Measurements from ENCODE around the gene TRERF1.

The TRERF1 gene

DNA sequence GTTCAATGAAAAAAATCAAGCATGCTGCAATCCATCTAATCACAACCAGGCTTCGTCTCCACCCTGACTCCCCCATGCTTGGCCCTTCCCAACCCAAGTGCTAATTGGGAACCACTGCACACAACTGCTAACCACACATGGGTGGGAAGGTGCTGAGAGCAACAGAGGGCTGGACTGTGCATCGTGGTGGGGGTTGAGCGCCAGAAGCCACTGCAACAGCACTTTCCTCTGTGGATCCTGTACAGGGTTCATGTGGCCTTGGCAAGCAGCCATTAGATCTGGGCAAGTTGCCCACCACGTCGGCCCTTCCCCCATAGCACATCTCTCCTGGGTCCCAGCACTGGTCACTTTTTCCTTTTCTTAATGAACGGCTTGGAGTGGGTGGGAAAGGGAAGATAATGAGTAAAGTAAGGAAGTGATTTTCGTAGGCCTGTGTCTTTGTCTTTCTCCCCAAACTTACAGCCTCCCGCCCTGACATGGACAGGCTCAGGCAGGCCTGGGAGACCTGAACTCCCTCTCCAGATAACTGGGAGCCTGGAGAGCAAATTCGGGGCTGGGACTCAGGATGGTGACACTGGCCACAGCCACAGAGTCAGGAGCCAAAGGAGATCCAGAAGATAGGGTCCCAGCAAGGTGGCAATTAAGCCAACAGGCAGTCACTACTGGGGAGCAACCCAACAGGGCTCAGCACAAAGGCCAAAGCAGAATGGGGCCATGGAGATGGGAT is 199.7 kb downstream of the TRERF1 start:
- TF ChIP-seq, protein P1, sequence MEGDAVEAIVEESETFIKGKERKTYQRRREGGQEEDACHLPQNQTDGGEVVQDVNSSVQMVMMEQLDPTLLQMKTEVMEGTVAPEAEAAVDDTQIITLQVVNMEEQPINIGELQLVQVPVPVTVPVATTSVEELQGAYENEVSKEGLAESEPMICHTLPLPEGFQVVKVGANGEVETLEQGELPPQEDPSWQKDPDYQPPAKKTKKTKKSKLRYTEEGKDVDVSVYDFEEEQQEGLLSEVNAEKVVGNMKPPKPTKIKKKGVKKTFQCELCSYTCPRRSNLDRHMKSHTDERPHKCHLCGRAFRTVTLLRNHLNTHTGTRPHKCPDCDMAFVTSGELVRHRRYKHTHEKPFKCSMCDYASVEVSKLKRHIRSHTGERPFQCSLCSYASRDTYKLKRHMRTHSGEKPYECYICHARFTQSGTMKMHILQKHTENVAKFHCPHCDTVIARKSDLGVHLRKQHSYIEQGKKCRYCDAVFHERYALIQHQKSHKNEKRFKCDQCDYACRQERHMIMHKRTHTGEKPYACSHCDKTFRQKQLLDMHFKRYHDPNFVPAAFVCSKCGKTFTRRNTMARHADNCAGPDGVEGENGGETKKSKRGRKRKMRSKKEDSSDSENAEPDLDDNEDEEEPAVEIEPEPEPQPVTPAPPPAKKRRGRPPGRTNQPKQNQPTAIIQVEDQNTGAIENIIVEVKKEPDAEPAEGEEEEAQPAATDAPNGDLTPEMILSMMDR (IDR thresholded peaks at IDR 0.05) = no peak

DNA sequence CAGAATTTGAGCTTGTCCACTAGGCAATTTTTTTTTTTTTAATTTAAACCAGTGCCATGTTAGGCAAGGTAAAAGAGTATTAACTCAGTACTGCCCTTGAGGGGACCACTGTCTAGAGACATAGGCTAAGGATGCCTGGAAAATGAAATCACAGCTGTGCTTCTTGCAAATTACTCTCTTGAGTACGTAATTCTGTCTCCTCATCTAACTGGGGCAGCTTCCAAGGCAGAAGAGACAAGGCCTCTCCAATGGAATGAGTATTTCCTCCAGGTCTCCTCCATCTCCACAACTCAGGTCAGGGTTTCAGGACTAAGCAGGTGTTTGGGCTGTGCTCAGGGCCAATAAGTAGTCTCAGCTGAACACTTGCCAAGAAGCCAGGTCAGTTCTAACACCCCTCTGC is 200.2 kb downstream of the TRERF1 start:
- TF ChIP-seq, protein P1 (IDR thresholded peaks at IDR 0.05) = no peak

DNA sequence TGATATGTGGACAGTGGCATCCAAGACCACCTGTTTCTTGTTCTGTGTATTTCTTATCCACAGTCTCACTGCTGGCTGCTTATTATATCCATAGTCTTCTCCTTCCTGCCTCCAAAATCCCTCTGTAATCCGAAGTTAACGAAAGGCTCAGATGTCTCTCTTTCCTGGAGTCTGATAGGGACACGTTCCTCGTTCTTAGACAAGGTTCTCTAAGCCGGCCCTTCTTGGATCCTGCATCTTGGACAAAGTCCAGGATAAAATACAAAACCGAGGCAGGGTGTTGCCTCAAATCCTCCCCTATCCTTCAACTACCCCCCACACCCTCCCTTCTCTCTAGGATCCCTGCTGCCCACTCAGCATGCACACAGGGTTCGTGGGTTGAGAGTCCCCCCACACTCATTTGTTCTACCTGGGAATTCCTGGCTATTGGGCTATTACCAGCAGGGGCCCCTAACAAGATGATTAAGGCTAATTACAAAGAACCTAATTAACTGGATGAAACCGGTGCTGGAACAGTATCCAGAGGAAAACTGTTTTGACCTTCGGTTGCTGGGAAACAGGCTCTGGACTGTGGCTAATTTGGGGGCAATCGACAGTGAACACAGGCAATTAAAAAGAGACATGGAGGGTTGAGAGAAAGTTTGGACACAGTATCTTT is 201.3 kb downstream of the TRERF1 start:
- TF ChIP-seq, protein P1 (IDR thresholded peaks at IDR 0.05) = no peak

DNA sequence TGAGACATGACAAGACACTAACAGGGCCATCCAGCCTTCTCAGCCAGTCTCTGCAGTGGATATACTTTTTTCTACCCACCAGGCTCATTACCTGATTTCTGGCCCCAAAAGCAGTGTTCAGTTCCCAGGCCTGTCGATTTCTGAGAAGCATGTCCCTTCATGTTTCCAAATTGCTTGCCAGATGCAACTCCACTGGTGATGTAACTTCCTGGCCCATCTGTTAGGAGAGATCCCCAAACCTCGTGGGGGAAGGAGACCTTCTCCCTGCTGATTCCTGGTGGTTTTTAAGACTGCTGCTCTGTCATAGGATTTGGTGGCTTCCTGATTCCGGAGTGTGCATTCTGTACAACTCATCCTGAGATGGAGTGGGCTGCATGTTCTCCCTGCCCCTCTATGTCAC is 202.4 kb downstream of the TRERF1 start:
- TF ChIP-seq, protein P1 (IDR thresholded peaks at IDR 0.05) = no peak

DNA sequence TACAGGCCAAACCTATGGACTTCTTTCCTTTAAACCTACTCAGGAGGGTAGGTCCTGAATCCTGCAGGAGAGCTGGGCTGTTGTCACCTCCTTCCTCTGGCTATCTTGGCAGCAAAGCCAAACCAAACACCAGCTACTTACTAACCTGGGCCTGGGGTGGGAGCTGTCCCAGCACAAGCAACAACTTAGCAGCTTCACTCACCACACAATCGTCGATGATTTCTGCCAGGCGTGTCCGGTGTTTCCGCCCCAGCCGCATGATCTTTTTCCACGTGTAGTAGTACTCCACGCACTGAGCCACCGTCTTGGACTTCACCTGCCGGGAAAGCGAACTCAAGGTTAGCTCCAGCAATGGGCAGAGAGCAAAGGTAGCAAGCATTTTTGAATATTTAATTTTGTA is 208.7 kb downstream of the TRERF1 start:
- TF ChIP-seq, protein P1 (IDR thresholded peaks at IDR 0.05) = no peak

DNA sequence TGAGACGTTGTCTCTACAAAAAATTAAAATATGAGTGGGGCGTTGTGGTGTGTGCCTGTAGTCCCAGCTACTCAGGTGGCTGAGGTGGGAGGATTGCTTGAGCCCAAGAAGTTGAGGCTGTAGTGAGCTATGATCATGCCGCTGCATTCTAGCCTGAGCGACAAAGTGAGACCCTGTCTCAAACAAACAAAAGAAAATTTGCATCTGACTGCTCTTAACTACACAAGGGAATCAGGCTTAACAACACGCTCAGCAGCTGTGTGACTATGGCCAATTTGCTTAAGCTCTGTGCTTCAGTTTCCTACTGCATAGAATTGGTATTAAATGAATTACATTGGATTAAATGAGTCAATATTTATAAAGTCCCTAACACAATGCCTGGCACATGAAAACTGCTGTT is 209.8 kb downstream of the TRERF1 start:
- TF ChIP-seq, protein P1 (IDR thresholded peaks at IDR 0.05) = no peak

DNA sequence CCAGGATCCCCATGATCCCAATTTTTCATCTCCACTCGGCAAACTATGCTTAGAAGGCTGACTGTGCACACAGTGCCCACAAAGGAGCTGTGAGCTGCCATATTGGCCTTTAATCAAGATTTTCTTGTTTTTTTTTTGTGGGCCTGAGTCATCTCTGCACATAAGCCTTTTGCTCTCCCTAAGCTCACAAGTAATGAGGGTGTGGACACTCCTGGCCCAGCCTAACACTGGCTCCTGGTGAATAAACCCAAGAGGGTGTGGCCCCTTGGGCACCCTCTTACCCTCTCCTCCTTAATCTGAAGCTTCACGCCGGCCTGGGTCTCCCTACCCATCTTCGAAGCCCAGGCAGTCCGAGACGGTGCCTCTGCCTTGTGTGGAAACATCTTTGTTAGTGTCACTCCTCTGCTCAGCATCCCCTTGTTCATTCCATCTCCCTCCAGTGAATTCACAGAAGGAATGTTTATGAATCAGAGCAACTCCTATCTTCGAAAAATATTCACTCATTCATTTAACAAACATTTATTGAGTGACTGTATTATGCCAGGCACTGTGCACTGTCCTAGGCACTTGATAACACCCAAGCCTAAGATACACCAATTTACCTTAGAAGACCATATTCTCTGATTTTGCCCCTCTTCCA is 211.9 kb downstream of the TRERF1 start:
- TF ChIP-seq, protein P1 (IDR thresholded peaks at IDR 0.05) = no peak
